Mesendoderm (in vitro differentiated cells): ENCODE data around the gene KLF6.

Experiments used
- DNase-seq: peaks from one replicate; pipeline ENCODE4 v3.0.0; 2013
- H2AK5ac ChIP-seq: 2 replicates; pipeline ENCODE4 v1.6.1; 2013; ENCODE audit warnings: low read length, inconsistent platforms
- H2BK120ac ChIP-seq: 2 replicates; pipeline ENCODE4 v1.6.1; 2013; ENCODE audit warnings: low read depth, mild to moderate bottlenecking, low read length, moderate library complexity, mixed read lengths
- H2BK15ac ChIP-seq: replicated peaks from 2 replicates; pipeline ENCODE4 v1.6.1; 2013; ENCODE audit warnings: low read depth, mild to moderate bottlenecking, moderate library complexity
- H2BK5ac ChIP-seq: 2 replicates; pipeline ENCODE4 v1.6.1; 2013; ENCODE audit warnings: low read length, inconsistent platforms
- H3K18ac ChIP-seq: 2 replicates; pipeline ENCODE4 v1.6.1; 2013; ENCODE audit warnings: mild to moderate bottlenecking, low read length, mixed read lengths
- H3K23ac ChIP-seq: one replicate; pipeline ENCODE4 v1.6.1; 2013; ENCODE audit warnings: low read length
- H3K27ac ChIP-seq: 2 replicates; pipeline ENCODE4 v1.5.1; 2013; ENCODE audit warnings: low read depth, mild to moderate bottlenecking, inconsistent platforms, low read length, moderate library complexity
- H3K27me3 ChIP-seq: 2 replicates; pipeline ENCODE4 v1.6.1; 2013; ENCODE audit warnings: low read length, control low read depth, mild to moderate bottlenecking, inconsistent platforms; ENCODE audit not compliant: insufficient read depth, poor library complexity
- H3K36me3 ChIP-seq: 2 replicates; pipeline ENCODE4 v1.6.1; 2013; ENCODE audit warnings: low read length, inconsistent platforms; ENCODE audit not compliant: control insufficient read depth, insufficient read depth
- H3K4ac ChIP-seq: one replicate; pipeline ENCODE4 v1.6.1; 2013; ENCODE audit warnings: low read depth, mild to moderate bottlenecking, low read length, moderate library complexity
- H3K4me1 ChIP-seq: 2 replicates; pipeline ENCODE4 v1.6.1; 2013; ENCODE audit warnings: low read depth, low read length, inconsistent platforms; ENCODE audit not compliant: control insufficient read depth
- H3K4me2 ChIP-seq: 2 replicates; pipeline ENCODE4 v1.6.1; 2013; ENCODE audit warnings: low read length
- H3K4me3 ChIP-seq: 2 replicates; pipeline ENCODE4 v1.5.1; 2013; ENCODE audit warnings: mild to moderate bottlenecking, low read length
- H3K56ac ChIP-seq: one replicate; pipeline ENCODE4 v1.6.1; 2013; ENCODE audit warnings: low read length
- H3K79me1 ChIP-seq: 2 replicates; pipeline ENCODE4 v1.6.1; 2013; ENCODE audit warnings: low read length, inconsistent platforms
- H3K79me2 ChIP-seq: 2 replicates; pipeline ENCODE4 v1.6.1; 2013; ENCODE audit warnings: mild to moderate bottlenecking, low read length; ENCODE audit not compliant: control insufficient read depth, insufficient read depth
- H3K9ac ChIP-seq: 2 replicates; pipeline ENCODE4 v1.6.1; 2013; ENCODE audit warnings: low read length, inconsistent platforms
- H4K5ac ChIP-seq: one replicate; pipeline ENCODE4 v1.6.1; 2013; ENCODE audit warnings: low read length
- H4K8ac ChIP-seq: one replicate; pipeline ENCODE4 v1.6.1; 2013; ENCODE audit warnings: low read depth, mild to moderate bottlenecking, control low read depth, low read length, moderate library complexity
- WGBS: extraction: QIAGEN DNeasy Blood & Tissue Kit; methylation state at CpG from one replicate; pipeline ENCODE4 v1.1.7; 2013; ENCODE audit warnings: low lambda C conversion rate, missing lambda C conversion rate; ENCODE audit not compliant: insufficient coverage; ENCODE audit errors: extremely low coverage; 5-methylcytosine and 5-hydroxymethylcytosine counted together

Gene KLF6

DNA sequence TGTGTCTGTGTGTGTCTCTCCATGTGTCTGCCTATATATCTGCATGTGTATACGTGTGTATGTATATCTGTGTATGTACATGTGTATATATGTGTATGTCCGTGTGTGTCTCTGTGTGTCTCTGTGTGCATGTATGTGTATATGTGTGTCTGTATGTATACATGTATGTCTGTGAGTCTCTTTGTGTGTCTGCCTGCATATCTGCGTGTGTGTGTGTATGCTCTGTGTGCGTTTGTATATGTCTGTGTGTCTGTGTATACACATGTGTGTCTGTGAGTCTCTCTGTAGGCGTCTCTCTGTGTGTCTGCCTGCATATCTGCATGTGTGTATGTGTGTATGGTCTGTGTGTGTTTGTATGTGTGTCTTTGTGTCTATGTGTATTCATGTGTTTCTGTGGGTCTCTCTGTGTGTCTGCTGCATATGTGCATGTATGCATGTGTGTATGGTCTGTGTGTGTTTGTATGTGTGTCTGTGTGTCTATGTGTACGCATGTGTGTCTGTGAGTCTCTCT lies 23.7 kb upstream of the KLF6 start:
- no peak overlapping the region for H4K8ac ChIP-seq
- H3K79me2 ChIP-seq, result no peaks in the 10 kb centered on the region
- DNase-seq, result no peak
- no peaks in the 10 kb centered on the region for H3K27me3 ChIP-seq
- no peak overlapping the region for H3K23ac ChIP-seq
- H3K56ac ChIP-seq, result peak overlapping the region; percentile 15
- H3K4ac ChIP-seq, result no peak overlapping the region
- no peak overlapping the region for H4K5ac ChIP-seq
- H3K4me1 ChIP-seq, result peaks cover 18% of the 10 kb centered on the region
- H2BK120ac ChIP-seq, result no peak overlapping the region
- no peak overlapping the region for H3K27ac ChIP-seq
- H3K79me1 ChIP-seq, result no peaks in the 10 kb centered on the region
- H3K4me3 ChIP-seq, result no peak overlapping the region
- no peak overlapping the region for H3K4me2 ChIP-seq
- no peak overlapping the region for H3K9ac ChIP-seq
- H3K36me3 ChIP-seq, result no peaks in the 10 kb centered on the region
- H3K18ac ChIP-seq, result no peak overlapping the region
- H2BK15ac ChIP-seq, result no peak overlapping the region
- H2BK5ac ChIP-seq, result no peak overlapping the region
- H2AK5ac ChIP-seq, result peak overlapping the region; percentile 54
- no CpG with 5 or more reads among the region's 6 CpGs for WGBS

DNA sequence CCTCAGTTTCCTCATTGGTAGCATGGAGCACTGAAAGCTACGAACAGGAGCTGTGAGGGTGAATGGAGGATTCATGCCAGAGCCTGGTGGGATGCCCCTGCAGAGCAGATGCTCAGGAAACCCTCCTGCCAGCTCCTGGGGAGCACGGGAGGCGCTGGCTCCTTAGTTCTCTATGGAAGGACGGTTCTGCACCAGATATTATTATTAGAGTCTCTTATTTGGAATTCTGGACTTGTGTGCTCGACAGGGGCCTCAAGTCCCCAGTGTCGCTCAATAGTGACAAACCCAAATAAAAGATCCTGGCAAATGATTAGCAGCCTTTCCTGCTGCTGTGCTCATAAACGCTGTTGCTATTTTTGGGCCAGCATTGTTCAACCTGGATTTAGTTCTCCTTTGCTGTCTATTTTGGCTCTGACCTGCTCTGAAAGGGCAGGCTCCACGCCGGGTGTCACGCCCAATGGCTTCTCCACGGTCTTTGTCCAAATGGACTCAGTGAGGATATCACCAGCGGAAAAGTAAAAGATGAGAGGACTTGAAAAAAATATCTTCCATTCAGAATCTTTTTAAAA lies 23.0 kb upstream of the KLF6 start:
- H3K79me2 ChIP-seq, result no peaks in the 10 kb centered on the region
- no peak for DNase-seq
- peak overlapping the region; percentile 25 for H3K4ac ChIP-seq
- H3K9ac ChIP-seq, result no peak overlapping the region
- H3K4me2 ChIP-seq, result no peak overlapping the region
- no peaks in the 10 kb centered on the region for H3K27me3 ChIP-seq
- H3K36me3 ChIP-seq, result no peaks in the 10 kb centered on the region
- H4K5ac ChIP-seq, result no peak overlapping the region
- no peaks in the 10 kb centered on the region for H3K79me1 ChIP-seq
- H3K18ac ChIP-seq, result peak overlapping the region; percentile 2
- peak overlapping the region; percentile 63 for H2AK5ac ChIP-seq
- peak overlapping the region; percentile 15 for H3K56ac ChIP-seq
- WGBS, result no CpG with 5 or more reads among the region's 12 CpGs
- H3K4me3 ChIP-seq, result no peak overlapping the region
- H3K27ac ChIP-seq, result no peak overlapping the region
- no peak overlapping the region for H2BK120ac ChIP-seq
- H4K8ac ChIP-seq, result no peak overlapping the region
- H3K4me1 ChIP-seq, result peaks cover 23% of the 10 kb centered on the region
- H2BK5ac ChIP-seq, result no peak overlapping the region
- no peak overlapping the region for H2BK15ac ChIP-seq
- H3K23ac ChIP-seq, result no peak overlapping the region

GRCh38 chr10:3807211-3807927 lies 22.4 kb upstream of the KLF6 start:
- Histone ChIP-seq H4K8ac (no peak overlapping the region), H2BK15ac (no peak overlapping the region), H3K4me1 (peaks cover 25% of the 10 kb centered on the region), H4K5ac (no peak overlapping the region), H3K9ac (no peak overlapping the region), H3K79me1 (no peaks in the 10 kb centered on the region), H3K56ac (peak overlapping the region; percentile 15), H3K36me3 (no peaks in the 10 kb centered on the region), H3K4me2 (no peak overlapping the region), H3K27me3 (no peaks in the 10 kb centered on the region), H3K4me3 (no peak overlapping the region), H2BK5ac (peak overlapping the region; percentile 7), H2AK5ac (peak overlapping the region; percentile 60), H2BK120ac (no peak overlapping the region), H3K23ac (no peak overlapping the region), H3K18ac (peak overlapping the region; percentile 2), H3K4ac (peak overlapping the region; percentile 25), H3K27ac (peak overlapping the region; percentile 57), H3K79me2 (no peaks in the 10 kb centered on the region)
- WGBS, result no CpG with 5 or more reads among the region's 15 CpGs
- DNase-seq, result no peak

DNA sequence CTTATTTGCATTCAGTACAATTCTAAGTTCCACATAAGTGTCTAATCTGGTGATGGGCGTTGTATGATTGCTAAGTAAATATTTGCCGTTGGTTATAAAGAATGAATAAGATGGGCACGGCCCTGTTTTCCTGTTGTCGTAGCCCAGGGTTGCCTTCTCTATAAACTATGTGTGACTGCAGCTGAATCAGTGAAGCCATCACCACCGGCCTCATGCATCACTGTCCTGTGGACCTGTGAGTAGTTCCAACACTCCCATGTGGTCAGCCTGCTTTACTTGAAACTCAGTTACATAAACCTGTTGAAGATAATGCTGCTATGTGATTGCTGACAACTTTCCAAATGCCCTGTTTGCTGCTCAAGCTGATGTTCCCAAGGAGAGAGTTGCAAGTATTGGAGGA lies 21.6 kb upstream of the KLF6 start:
- H3K79me2 ChIP-seq, result no peaks in the 10 kb centered on the region
- H4K8ac ChIP-seq, result no peak overlapping the region

GRCh38 chr10:3805791-3806461 lies 20.9 kb upstream of the KLF6 start:
- no peak overlapping the region for H3K9ac ChIP-seq
- H3K4me2 ChIP-seq, result no peak overlapping the region
- H3K27ac ChIP-seq, result peak overlapping the region; percentile 65
- H3K36me3 ChIP-seq, result no peaks in the 10 kb centered on the region
- no peak overlapping the region for H3K18ac ChIP-seq
- peak overlapping the region; percentile 78 for H3K4ac ChIP-seq
- peak overlapping the region; percentile 56 for H3K56ac ChIP-seq
- H4K5ac ChIP-seq, result no peak overlapping the region
- peak overlapping the region; percentile 86 for H2BK15ac ChIP-seq
- H2BK120ac ChIP-seq, result peak overlapping the region; percentile 62
- H3K23ac ChIP-seq, result no peak overlapping the region
- H3K27me3 ChIP-seq, result no peaks in the 10 kb centered on the region
- no peak overlapping the region for H2AK5ac ChIP-seq
- no CpG with 5 or more reads among the region's 10 CpGs for WGBS
- peak overlapping the region; percentile 14 for H2BK5ac ChIP-seq
- peaks cover 25% of the 10 kb centered on the region for H3K4me1 ChIP-seq
- H4K8ac ChIP-seq, result no peak overlapping the region
- no peaks in the 10 kb centered on the region for H3K79me2 ChIP-seq
- H3K4me3 ChIP-seq, result no peak overlapping the region
- DNase-seq, result peak; percentile 98
- no peaks in the 10 kb centered on the region for H3K79me1 ChIP-seq

More for the DNA sequence above, 21.6 kb upstream of the KLF6 start:
- H3K4me2 ChIP-seq, result no peak overlapping the region
- no peak overlapping the region for H3K23ac ChIP-seq
- no peak overlapping the region for H2BK15ac ChIP-seq
- no peaks in the 10 kb centered on the region for H3K27me3 ChIP-seq
- peak overlapping the region; percentile 28 for H2AK5ac ChIP-seq
- H3K4ac ChIP-seq, result no peak overlapping the region
- H3K4me1 ChIP-seq, result peaks cover 25% of the 10 kb centered on the region
- peak overlapping the region; percentile 57 for H3K27ac ChIP-seq
- no peaks in the 10 kb centered on the region for H3K36me3 ChIP-seq
- no peak overlapping the region for H4K5ac ChIP-seq
- no peak overlapping the region for H3K9ac ChIP-seq
- peak overlapping the region; percentile 15 for H3K56ac ChIP-seq
- no CpG with 5 or more reads among the region's 5 CpGs for WGBS
- peak overlapping the region; percentile 7 for H2BK5ac ChIP-seq
- peak overlapping the region; percentile 14 for H2BK120ac ChIP-seq
- DNase-seq, result peak; percentile 48
- no peak overlapping the region for H3K4me3 ChIP-seq
- H3K18ac ChIP-seq, result peak overlapping the region; percentile 13
- no peaks in the 10 kb centered on the region for H3K79me1 ChIP-seq
